Measurements from ENCODE around the gene PFDN6. TPM values are rescaled to one million over a fixed set of nuclear protein-coding genes. Genes with fewer than 3 reads are reported as not detected.
A peak's percentile ranks its signal among the peaks of the same experiment; 100 is the strongest.

The PFDN6 gene
- total and polyA plus RNA-seq, 2 of the 13 experiments (the other 11 are each of a cell fraction or from before 2014, with no cell fraction given), result 75.5 to 87.0 TPM

GRCh38 chr6:33288921-33289783, at the start of gene PFDN6, which contains the start of gene WDR46 (continued):
- TF ChIP-seq HMGXB3 (CRISPR knock-in tag; IDR thresholded peaks at IDR 0.05; ENCODE audit: borderline replicate concordance) (peak; percentile 63; the same call in 1 of the 2 replicates), RARG (CRISPR knock-in tag; IDR thresholded peaks at IDR 0.05; ENCODE audit: low read depth) (no peak), KLF13 (CRISPR knock-in tag; IDR thresholded peaks at IDR 0.05) (no peak), MAFG (CRISPR knock-in tag; IDR thresholded peaks at IDR 0.05) (no peak), CERS6 (CRISPR knock-in tag; IDR thresholded peaks at IDR 0.05) (no peak), TAF1 (CRISPR knock-in tag; IDR thresholded peaks at IDR 0.05) (peak; percentile 69), ZNF263 (CRISPR knock-in tag; IDR thresholded peaks at IDR 0.05) (no peak), BHLHE40 (IDR thresholded peaks at IDR 0.05; ENCODE audit: low read length) (peak; percentile 71; the same call in 1 of the 2 replicates), ZNF446 (CRISPR knock-in tag; IDR thresholded peaks at IDR 0.05) (0 out of 2 replicates have a peak, but pooled peaks have one; percentile 22), SATB2 (CRISPR knock-in tag; IDR thresholded peaks at IDR 0.05) (0 out of 2 replicates have a peak, but pooled peaks have one; percentile 45), NFRKB (IDR thresholded peaks at IDR 0.05) (no peak), PAWR (CRISPR knock-in tag; IDR thresholded peaks at IDR 0.05; ENCODE audit: borderline replicate concordance) (no peak), ELF1 (CRISPR knock-in tag; IDR thresholded peaks at IDR 0.05) (peak; percentile 98), POLR2G (IDR thresholded peaks at IDR 0.05; ENCODE audit: low read depth, low read length) (peak; percentile 90), ZNF264 (CRISPR knock-in tag; IDR thresholded peaks at IDR 0.05) (no peak)
- TF ChIP-seq, protein P1, sequence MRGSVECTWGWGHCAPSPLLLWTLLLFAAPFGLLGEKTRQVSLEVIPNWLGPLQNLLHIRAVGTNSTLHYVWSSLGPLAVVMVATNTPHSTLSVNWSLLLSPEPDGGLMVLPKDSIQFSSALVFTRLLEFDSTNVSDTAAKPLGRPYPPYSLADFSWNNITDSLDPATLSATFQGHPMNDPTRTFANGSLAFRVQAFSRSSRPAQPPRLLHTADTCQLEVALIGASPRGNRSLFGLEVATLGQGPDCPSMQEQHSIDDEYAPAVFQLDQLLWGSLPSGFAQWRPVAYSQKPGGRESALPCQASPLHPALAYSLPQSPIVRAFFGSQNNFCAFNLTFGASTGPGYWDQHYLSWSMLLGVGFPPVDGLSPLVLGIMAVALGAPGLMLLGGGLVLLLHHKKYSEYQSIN (CRISPR knock-in tag; IDR thresholded peaks at IDR 0.05; ENCODE audit: borderline replicate concordance), result no peak
- TF ChIP-seq, protein P2, sequence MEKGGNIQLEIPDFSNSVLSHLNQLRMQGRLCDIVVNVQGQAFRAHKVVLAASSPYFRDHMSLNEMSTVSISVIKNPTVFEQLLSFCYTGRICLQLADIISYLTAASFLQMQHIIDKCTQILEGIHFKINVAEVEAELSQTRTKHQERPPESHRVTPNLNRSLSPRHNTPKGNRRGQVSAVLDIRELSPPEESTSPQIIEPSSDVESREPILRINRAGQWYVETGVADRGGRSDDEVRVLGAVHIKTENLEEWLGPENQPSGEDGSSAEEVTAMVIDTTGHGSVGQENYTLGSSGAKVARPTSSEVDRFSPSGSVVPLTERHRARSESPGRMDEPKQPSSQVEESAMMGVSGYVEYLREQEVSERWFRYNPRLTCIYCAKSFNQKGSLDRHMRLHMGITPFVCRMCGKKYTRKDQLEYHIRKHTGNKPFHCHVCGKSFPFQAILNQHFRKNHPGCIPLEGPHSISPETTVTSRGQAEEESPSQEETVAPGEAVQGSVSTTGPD (CRISPR knock-in tag; IDR thresholded peaks at IDR 0.05), result no peak
- TF ChIP-seq, protein P3, sequence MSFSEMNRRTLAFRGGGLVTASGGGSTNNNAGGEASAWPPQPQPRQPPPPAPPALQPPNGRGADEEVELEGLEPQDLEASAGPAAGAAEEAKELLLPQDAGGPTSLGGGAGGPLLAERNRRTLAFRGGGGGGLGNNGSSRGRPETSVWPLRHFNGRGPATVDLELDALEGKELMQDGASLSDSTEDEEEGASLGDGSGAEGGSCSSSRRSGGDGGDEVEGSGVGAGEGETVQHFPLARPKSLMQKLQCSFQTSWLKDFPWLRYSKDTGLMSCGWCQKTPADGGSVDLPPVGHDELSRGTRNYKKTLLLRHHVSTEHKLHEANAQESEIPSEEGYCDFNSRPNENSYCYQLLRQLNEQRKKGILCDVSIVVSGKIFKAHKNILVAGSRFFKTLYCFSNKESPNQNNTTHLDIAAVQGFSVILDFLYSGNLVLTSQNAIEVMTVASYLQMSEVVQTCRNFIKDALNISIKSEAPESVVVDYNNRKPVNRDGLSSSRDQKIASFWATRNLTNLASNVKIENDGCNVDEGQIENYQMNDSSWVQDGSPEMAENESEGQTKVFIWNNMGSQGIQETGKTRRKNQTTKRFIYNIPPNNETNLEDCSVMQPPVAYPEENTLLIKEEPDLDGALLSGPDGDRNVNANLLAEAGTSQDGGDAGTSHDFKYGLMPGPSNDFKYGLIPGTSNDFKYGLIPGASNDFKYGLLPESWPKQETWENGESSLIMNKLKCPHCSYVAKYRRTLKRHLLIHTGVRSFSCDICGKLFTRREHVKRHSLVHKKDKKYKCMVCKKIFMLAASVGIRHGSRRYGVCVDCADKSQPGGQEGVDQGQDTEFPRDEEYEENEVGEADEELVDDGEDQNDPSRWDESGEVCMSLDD (CRISPR knock-in tag; IDR thresholded peaks at IDR 0.05; ENCODE audit: borderline replicate concordance), result no peak
